Measurements from ENCODE around the gene MAPK4.
"Not testable (repeated sequence)": the region's sequence is repeated elsewhere in the genome, so short reads cannot be mapped to it uniquely, and the experiment has no call there.

Gene MAPK4

GRCh38 chr18:50573196-50573595, 13.3 kb downstream of the MAPK4 start:
- DNase-seq (ENCODE audit: low read depth in 4 of 4, low spot score in 1 of 4), result not testable (repeated sequence)

- DNase-seq (ENCODE audit: low read depth in 4 of 4, low spot score in 1 of 4), result no peak
Measured at GRCh38 chr18:50573679-50574078, 13.8 kb downstream of the MAPK4 start.

GRCh38 chr18:50578030-50578429, 18.1 kb downstream of the MAPK4 start:
- no peak for DNase-seq (ENCODE audit: low read depth in 4 of 4, low spot score in 1 of 4)

GRCh38 chr18:50578651-50579050, 18.8 kb downstream of the MAPK4 start:
- DNase-seq (ENCODE audit: low read depth in 4 of 4, low spot score in 1 of 4), result no peak

GRCh38 chr18:50579061-50579774, 19.3 kb downstream of the MAPK4 start:
- no peak for DNase-seq (ENCODE audit: low read depth in 4 of 4, low spot score in 1 of 4)

GRCh38 chr18:50581517-50581916, 21.6 kb downstream of the MAPK4 start:
- no peak for DNase-seq (ENCODE audit: low read depth in 4 of 4, low spot score in 1 of 4)

GRCh38 chr18:50582500-50582899, 22.6 kb downstream of the MAPK4 start:
- no peak for DNase-seq (ENCODE audit: low read depth in 4 of 4, low spot score in 1 of 4)

- DNase-seq (ENCODE audit: low read depth in 4 of 4, low spot score in 1 of 4), result no peak
Measured at GRCh38 chr18:50586710-50587109, 26.8 kb downstream of the MAPK4 start.

- DNase-seq (ENCODE audit: low read depth in 4 of 4, low spot score in 1 of 4), result no peak
Measured at GRCh38 chr18:50590593-50590992, 30.7 kb downstream of the MAPK4 start.

GRCh38 chr18:50594012-50594411, 34.1 kb downstream of the MAPK4 start:
- no peak for DNase-seq (ENCODE audit: low read depth in 4 of 4, low spot score in 1 of 4)

- DNase-seq (ENCODE audit: low read depth in 4 of 4, low spot score in 1 of 4), result no peak
Measured at GRCh38 chr18:50594942-50595341, 35.1 kb downstream of the MAPK4 start.

- DNase-seq (ENCODE audit: low read depth in 4 of 4, low spot score in 1 of 4), result no peak
Measured at GRCh38 chr18:50602466-50602865, 42.6 kb downstream of the MAPK4 start.

GRCh38 chr18:50606609-50607008, 46.7 kb downstream of the MAPK4 start:
- no peak for DNase-seq (ENCODE audit: low read depth in 4 of 4, low spot score in 1 of 4)

- no peak for DNase-seq (ENCODE audit: low read depth in 4 of 4, low spot score in 1 of 4)
Measured at GRCh38 chr18:50607378-50607926, 47.6 kb downstream of the MAPK4 start.

GRCh38 chr18:50609171-50609570, 49.3 kb downstream of the MAPK4 start:
- not testable (repeated sequence) for DNase-seq (ENCODE audit: low read depth in 4 of 4, low spot score in 1 of 4)

GRCh38 chr18:50610349-50610748, 50.5 kb downstream of the MAPK4 start:
- DNase-seq (ENCODE audit: low read depth in 4 of 4, low spot score in 1 of 4), result no peak

- DNase-seq (ENCODE audit: low read depth in 4 of 4, low spot score in 1 of 4), result no peak
Measured at GRCh38 chr18:50611529-50611941, 51.6 kb downstream of the MAPK4 start.

GRCh38 chr18:50614838-50615237, 55.0 kb downstream of the MAPK4 start:
- DNase-seq (ENCODE audit: low read depth in 4 of 4, low spot score in 1 of 4), result no peak

- DNase-seq (ENCODE audit: low read depth in 4 of 4, low spot score in 1 of 4), result no peak
Measured at GRCh38 chr18:50616484-50617048, 56.7 kb downstream of the MAPK4 start.

GRCh38 chr18:50619861-50620275, 60.0 kb downstream of the MAPK4 start:
- DNase-seq (ENCODE audit: low read depth in 4 of 4, low spot score in 1 of 4), result no peak

GRCh38 chr18:50620319-50620718, 60.4 kb downstream of the MAPK4 start:
- DNase-seq (ENCODE audit: low read depth in 4 of 4, low spot score in 1 of 4), result no peak

- DNase-seq (ENCODE audit: low read depth in 4 of 4, low spot score in 1 of 4), result no peak
Measured at GRCh38 chr18:50621366-50621765, 61.5 kb downstream of the MAPK4 start.

GRCh38 chr18:50622320-50622719, 62.4 kb downstream of the MAPK4 start:
- no peak for DNase-seq (ENCODE audit: low read depth in 4 of 4, low spot score in 1 of 4)

Measured in stimulated activated CD4-positive, alpha-beta T cell treated with anti-CD3 and anti-CD28 coated beads, Interleukin-1b, Interleukin-23, amount 100 ng/mL, for 24 hours (primary cell).